Fibroblast of pulmonary artery (primary cell): Measurements from ENCODE around the gene SMTNL2.
A peak's percentile ranks its signal among the peaks of the same experiment; 100 is the strongest.
"Not testable (repeated sequence)": the region's sequence is repeated elsewhere in the genome, so short reads cannot be mapped to it uniquely, and the experiment has no call there.

Source experiments
- DNase-seq: peaks from one replicate; pipeline ENCODE4 v3.0.0-alpha.2; 2010; ENCODE audit warnings: low read depth
- H3K4me3 ChIP-seq: replicated peaks from 2 replicates; pipeline ENCODE4 v1.5.1; 2011; ENCODE audit warnings: low read depth, mild to moderate bottlenecking, control low read depth, low read length, moderate library complexity
- CTCF ChIP-seq: IDR thresholded peaks from 2 replicates; pipeline ENCODE4 v1.5.1; 2011; ENCODE audit warnings: mild to moderate bottlenecking, control low read depth, low read length, inconsistent platforms; ENCODE audit errors: missing control alignments

SMTNL2 gene

GRCh38 chr17:4645642-4646041 lies 61.3 kb downstream of the SMTNL2 start:
- DNase-seq: no peak
- TF ChIP-seq CTCF: no peak
- H3K4me3 ChIP-seq: no peak overlapping the region

- TF ChIP-seq CTCF: no peak
- no peak overlapping the region for H3K4me3 ChIP-seq
- peak; percentile 22 for DNase-seq
These were observed 64.4 kb downstream of the SMTNL2 start for GRCh38 chr17:4648741-4649140.

GRCh38 chr17:4652997-4653396 lies 68.7 kb downstream of the SMTNL2 start:
- no peak for DNase-seq
- H3K4me3 ChIP-seq: no peak overlapping the region
- TF ChIP-seq CTCF: no peak

GRCh38 chr17:4655933-4656332 lies 71.6 kb downstream of the SMTNL2 start:
- H3K4me3 ChIP-seq, DNase-seq: not testable (repeated sequence)

GRCh38 chr17:4657678-4658077 lies 73.3 kb downstream of the SMTNL2 start:
- peak; percentile 59 for DNase-seq
- no peak overlapping the region for H3K4me3 ChIP-seq
- TF ChIP-seq CTCF: no peak
